Measurements from ENCODE around the gene SHISA4. TPM values are rescaled to one million over a fixed set of nuclear protein-coding genes. Genes with fewer than 3 reads are reported as not detected.

The SHISA4 gene
- total RNA-seq, 1 experiment from 2014 or later = 7.6 TPM

DNA sequence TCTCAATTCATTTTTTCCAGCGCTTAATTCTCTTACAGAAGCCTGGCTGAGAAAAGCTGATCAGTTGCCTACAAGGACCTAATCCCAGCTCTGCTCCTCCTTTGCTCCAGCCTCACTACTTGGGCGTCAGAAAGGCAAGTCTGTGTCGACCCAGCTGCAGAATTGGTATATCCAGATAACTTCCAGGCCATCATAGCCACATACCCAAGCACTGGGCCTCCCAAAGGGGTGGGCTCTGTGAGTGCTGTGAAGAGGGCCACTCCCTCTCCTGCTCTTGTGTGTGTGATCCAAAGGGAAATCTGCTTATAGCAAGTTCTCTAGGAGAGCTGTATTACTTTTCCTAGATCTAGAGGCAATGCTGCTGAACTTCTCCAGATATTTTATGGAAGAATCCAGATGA lies 39.6 kb downstream of the SHISA4 start:
- BruUV-seq (replicated peaks) = no TSS peak
- Mint-ChIP-seq H3K36me3 (ENCODE audit: insufficient read depth, unreplicated experiment) (no peaks in the 10 kb centered on the region), H3K9me3 (ENCODE audit: unreplicated experiment) (no peaks in the 10 kb centered on the region), H3K4me3 (ENCODE audit: unreplicated experiment) (no peak overlapping the region), H3K27ac (ENCODE audit: low read depth, unreplicated experiment) (no peak overlapping the region), H3K4me1 (ENCODE audit: insufficient read depth, unreplicated experiment) (no peaks in the 10 kb centered on the region), H3K27me3 (ENCODE audit: insufficient read depth, unreplicated experiment) (no peaks in the 10 kb centered on the region)
- POLR2A ChIA-PET = interaction anchor here (0.8 to 1.7 kb wide), 3 partner anchors 18 to 46 kb away, joined by 3 to 4 read pairs (median 3); no protein-coding TSS in a partner anchor
- CTCF ChIA-PET = interaction anchor here (0.6 to 7.5 kb wide), 5 partner anchors 8 to 207 kb away, joined by 3 to 51 read pairs (median 4); no protein-coding TSS in a partner anchor
- no peak for DNase-seq (ENCODE audit: unreplicated experiment)
- intact Hi-C loops (cut with micrococcal nuclease) = no loop called here
- TF ChIP-seq, protein P1, sequence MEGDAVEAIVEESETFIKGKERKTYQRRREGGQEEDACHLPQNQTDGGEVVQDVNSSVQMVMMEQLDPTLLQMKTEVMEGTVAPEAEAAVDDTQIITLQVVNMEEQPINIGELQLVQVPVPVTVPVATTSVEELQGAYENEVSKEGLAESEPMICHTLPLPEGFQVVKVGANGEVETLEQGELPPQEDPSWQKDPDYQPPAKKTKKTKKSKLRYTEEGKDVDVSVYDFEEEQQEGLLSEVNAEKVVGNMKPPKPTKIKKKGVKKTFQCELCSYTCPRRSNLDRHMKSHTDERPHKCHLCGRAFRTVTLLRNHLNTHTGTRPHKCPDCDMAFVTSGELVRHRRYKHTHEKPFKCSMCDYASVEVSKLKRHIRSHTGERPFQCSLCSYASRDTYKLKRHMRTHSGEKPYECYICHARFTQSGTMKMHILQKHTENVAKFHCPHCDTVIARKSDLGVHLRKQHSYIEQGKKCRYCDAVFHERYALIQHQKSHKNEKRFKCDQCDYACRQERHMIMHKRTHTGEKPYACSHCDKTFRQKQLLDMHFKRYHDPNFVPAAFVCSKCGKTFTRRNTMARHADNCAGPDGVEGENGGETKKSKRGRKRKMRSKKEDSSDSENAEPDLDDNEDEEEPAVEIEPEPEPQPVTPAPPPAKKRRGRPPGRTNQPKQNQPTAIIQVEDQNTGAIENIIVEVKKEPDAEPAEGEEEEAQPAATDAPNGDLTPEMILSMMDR (IDR thresholded peaks at IDR 0.05; ENCODE audit: unreplicated experiment) = no peak

DNA sequence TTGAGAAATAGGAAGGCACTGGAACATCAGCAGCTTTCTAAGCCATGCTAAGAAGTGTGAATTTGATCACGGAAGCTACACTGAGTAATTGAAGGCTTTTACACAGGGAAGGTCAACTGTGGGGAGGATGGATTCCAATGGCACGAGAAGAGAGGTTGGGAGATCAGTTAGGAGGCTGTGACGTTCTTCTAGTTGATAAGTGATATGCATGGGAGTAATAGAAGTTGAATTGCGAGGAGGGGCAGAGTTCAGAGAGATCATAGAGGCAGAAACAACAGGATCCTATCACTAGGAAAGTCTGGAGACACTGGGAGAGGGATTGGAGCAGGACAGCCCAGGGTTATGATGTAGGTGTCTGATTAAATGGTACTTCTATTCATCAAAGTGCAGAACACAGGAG lies 41.4 kb downstream of the SHISA4 start:
- Mint-ChIP-seq H3K4me1 (ENCODE audit: insufficient read depth, unreplicated experiment) (peaks cover 6% of the 10 kb centered on the region), H3K4me3 (ENCODE audit: unreplicated experiment) (no peak overlapping the region), H3K36me3 (ENCODE audit: insufficient read depth, unreplicated experiment) (no peaks in the 10 kb centered on the region), H3K27ac (ENCODE audit: low read depth, unreplicated experiment) (no peak overlapping the region), H3K27me3 (ENCODE audit: insufficient read depth, unreplicated experiment) (no peaks in the 10 kb centered on the region), H3K9me3 (ENCODE audit: unreplicated experiment) (no peaks in the 10 kb centered on the region)
- no peak for DNase-seq (ENCODE audit: unreplicated experiment)
- CTCF ChIA-PET = interaction anchor here (0.6 to 7.5 kb wide), 2 partner anchors 34 to 43 kb away, joined by 4 to 51 read pairs; no protein-coding TSS in a partner anchor
- BruUV-seq (replicated peaks) = no TSS peak
- TF ChIP-seq, protein P1 (IDR thresholded peaks at IDR 0.05; ENCODE audit: unreplicated experiment) = no peak
- POLR2A ChIA-PET = interaction anchor here (1.1 kb wide), 1 partner anchor 13 kb away, joined by 3 read pairs; no protein-coding TSS in a partner anchor
- intact Hi-C loops (cut with micrococcal nuclease) = no loop called here

DNA sequence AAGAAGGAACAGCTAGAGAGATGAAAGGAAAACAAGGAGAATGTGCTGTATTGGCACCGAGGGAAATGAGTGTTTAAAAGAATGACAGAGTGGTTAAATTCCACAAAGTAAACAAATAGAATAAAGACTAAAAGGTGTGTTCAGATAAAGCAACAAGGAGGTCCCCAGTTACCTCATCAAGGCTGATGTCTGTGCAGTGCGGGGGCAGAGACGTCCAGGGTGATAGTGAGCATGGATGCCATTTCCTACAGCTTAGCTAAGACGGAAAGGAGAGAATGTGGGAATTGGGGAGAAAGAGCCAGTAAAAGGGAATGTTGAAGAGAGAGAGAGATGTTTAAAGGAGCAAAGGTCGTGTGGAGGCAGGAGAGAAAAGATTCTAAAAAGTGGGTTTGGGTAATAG lies 42.1 kb downstream of the SHISA4 start:
- ChIA-PET CTCF (interaction anchor here (1.2 kb wide), 2 partner anchors 10 to 37 kb away, joined by 3 to 8 read pairs; no protein-coding TSS in a partner anchor), POLR2A (interaction anchor here (0.6 to 1.1 kb wide), 3 partner anchors 13 to 242 kb away, joined by 3 read pairs; partner anchors contain the start of gene TIMM17A)
- Mint-ChIP-seq H3K27ac (ENCODE audit: low read depth, unreplicated experiment) (no peak overlapping the region), H3K4me3 (ENCODE audit: unreplicated experiment) (no peak overlapping the region), H3K27me3 (ENCODE audit: insufficient read depth, unreplicated experiment) (no peaks in the 10 kb centered on the region), H3K4me1 (ENCODE audit: insufficient read depth, unreplicated experiment) (peaks cover 6% of the 10 kb centered on the region), H3K36me3 (ENCODE audit: insufficient read depth, unreplicated experiment) (no peaks in the 10 kb centered on the region), H3K9me3 (ENCODE audit: unreplicated experiment) (no peaks in the 10 kb centered on the region)
- no TSS peak for BruUV-seq (replicated peaks)
- intact Hi-C loops (cut with micrococcal nuclease) = no loop called here
- no peak for DNase-seq (ENCODE audit: unreplicated experiment)
- TF ChIP-seq, protein P1 (IDR thresholded peaks at IDR 0.05; ENCODE audit: unreplicated experiment) = no peak

DNA sequence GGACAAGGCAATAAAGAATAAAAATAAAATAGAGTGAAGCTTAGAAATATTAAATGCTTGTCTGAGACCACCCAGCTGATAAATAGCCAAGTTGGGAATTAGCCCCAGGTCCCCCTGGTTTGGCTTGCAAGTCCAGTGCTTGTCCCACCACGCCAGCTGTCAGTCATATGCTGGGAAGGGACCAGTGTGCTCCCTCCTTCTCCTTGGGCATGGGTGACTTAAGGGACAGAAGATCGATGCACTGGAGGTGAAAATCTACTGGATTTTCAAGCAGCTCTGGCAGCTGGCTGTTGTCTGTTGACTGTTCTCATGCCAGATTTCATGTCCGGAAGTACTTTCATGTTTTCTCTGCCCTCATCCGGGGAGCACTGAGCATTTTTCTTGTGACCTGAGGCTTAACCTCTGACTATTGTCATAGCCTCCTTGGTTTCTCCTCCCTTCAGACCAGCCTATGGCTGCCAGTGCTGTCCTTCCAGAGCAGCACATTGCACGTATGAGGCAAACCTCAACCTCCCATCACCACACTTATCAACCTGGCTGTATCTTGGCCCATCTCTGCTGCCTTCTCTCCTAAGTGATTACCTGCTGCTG lies 45.2 kb downstream of the SHISA4 start:
- Mint-ChIP-seq H3K4me1 (ENCODE audit: insufficient read depth, unreplicated experiment) (peaks cover 12% of the 10 kb centered on the region), H3K27ac (ENCODE audit: low read depth, unreplicated experiment) (no peak overlapping the region), H3K4me3 (ENCODE audit: unreplicated experiment) (no peak overlapping the region), H3K36me3 (ENCODE audit: insufficient read depth, unreplicated experiment) (no peaks in the 10 kb centered on the region), H3K27me3 (ENCODE audit: insufficient read depth, unreplicated experiment) (no peaks in the 10 kb centered on the region), H3K9me3 (ENCODE audit: unreplicated experiment) (no peaks in the 10 kb centered on the region)
- TF ChIP-seq, protein P1 (IDR thresholded peaks at IDR 0.05; ENCODE audit: unreplicated experiment) = no peak
- no TSS peak for BruUV-seq (replicated peaks)
- intact Hi-C loops (cut with micrococcal nuclease) = no loop called here
- POLR2A ChIA-PET = interaction anchor here (0.6 to 0.7 kb wide), 2 partner anchors 15 to 89 kb away, joined by 3 read pairs; no protein-coding TSS in a partner anchor
- peak; percentile 37 for DNase-seq (ENCODE audit: unreplicated experiment)
- CTCF ChIA-PET = interaction anchor here (0.9 to 1.0 kb wide), 2 partner anchors 8 to 38 kb away, joined by 3 to 6 read pairs; no protein-coding TSS in a partner anchor

Data from MCF 10A (cell line).